A673 (cell line): ENCODE data around the gene CD300LF.

ENCODE experiments used
- EZH2 ChIP-seq: fragments of 200-600 bp; sonication (generic); IDR thresholded peaks from 2 replicates; pipeline ENCODE4 v1.6.1; 2017; ENCODE audit warnings: borderline replicate concordance, low read depth, mild to moderate bottlenecking, mixed read lengths, antibody characterized with exemption, low read length; ENCODE audit not compliant: poor library complexity, severe bottlenecking
- TF ChIP-seq, protein P1 (sequence below): fragments of 300-800, 200-600 bp; sonication (generic); conservative IDR thresholded peaks from 2 replicates; pipeline ENCODE4 v1.5.1; 2017; ENCODE audit warnings: low read depth, mild to moderate bottlenecking, antibody characterized with exemption, low read length, moderate library complexity, mixed read lengths

DNA sequence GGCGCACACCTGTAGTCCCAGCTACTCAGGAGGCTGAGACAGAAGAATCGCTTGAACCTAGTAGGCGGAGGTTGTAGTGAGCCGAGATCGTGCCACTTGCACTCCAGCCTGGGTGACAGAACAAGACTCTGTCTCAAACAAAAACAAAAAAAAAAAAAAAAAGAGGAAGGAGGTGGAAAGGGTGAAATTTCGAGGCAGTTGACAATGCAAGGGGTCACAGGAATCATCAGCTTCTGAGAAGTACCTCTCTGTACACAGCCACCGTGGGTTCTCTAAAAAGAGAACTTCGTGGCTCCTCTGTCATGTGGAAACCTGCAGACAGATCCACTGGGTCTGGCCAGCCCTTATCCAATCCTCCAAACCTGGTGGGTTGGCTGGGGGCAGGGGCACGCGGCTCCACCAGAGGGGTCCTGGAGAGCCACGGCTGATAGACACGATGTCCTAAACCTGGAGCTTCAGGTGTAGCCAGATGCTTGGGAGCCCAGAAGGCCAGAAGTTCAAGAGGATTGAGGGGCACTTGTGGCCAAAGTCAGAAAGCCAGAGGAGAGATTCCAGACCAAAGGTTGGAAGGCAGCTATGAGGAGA, 540 bp upstream of the CD300LF start:
- TF ChIP-seq, protein P1, sequence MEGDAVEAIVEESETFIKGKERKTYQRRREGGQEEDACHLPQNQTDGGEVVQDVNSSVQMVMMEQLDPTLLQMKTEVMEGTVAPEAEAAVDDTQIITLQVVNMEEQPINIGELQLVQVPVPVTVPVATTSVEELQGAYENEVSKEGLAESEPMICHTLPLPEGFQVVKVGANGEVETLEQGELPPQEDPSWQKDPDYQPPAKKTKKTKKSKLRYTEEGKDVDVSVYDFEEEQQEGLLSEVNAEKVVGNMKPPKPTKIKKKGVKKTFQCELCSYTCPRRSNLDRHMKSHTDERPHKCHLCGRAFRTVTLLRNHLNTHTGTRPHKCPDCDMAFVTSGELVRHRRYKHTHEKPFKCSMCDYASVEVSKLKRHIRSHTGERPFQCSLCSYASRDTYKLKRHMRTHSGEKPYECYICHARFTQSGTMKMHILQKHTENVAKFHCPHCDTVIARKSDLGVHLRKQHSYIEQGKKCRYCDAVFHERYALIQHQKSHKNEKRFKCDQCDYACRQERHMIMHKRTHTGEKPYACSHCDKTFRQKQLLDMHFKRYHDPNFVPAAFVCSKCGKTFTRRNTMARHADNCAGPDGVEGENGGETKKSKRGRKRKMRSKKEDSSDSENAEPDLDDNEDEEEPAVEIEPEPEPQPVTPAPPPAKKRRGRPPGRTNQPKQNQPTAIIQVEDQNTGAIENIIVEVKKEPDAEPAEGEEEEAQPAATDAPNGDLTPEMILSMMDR, result no peak
- no peak for TF ChIP-seq EZH2
